GM23338 (cell line): ENCODE measurements around the gene TNS1. TPM values are rescaled to one million over a fixed set of nuclear protein-coding genes. Genes with fewer than 3 reads are reported as not detected.

Experiments
- CTCF ChIP-seq, 2 experiments: fragments of 200-600 bp in 1 of 2; sonication (generic) in 1 of 2; conservative IDR thresholded peaks; 2 replicates each; pipeline versions ENCODE4 v1.5.1 to v1.6.1; 2016 to 2017; ENCODE audit warnings: antibody characterized with exemption in 2 of 2, low read depth in 2 of 2, mild to moderate bottlenecking in 2 of 2, moderate library complexity in 1 of 2
- EZH2 ChIP-seq: fragments of 200-600 bp; sonication (generic); IDR thresholded peaks from one replicate; pipeline ENCODE4 v1.8.0; 2017; ENCODE audit warnings: antibody characterized with exemption, mild to moderate bottlenecking, low read depth; ENCODE audit not compliant: unreplicated experiment
- JUNB ChIP-seq: IDR thresholded peaks from one replicate; pipeline ENCODE4 v1.6.1; 2016; ENCODE audit warnings: antibody characterized with exemption; ENCODE audit not compliant: unreplicated experiment
- POLR2AphosphoS5 ChIP-seq: IDR thresholded peaks from 2 replicates; pipeline ENCODE4 v1.6.1; 2016; ENCODE audit warnings: antibody characterized with exemption, low read depth
- ZNF114 ChIP-seq: fragments of 250-450 bp; sonication (Bioruptor Pico); IDR thresholded peaks from 2 replicates; pipeline ENCODE4 v1.5.0; 2020; ENCODE audit warnings: mild to moderate bottlenecking, moderate library complexity
- ZNF331 ChIP-seq: fragments of 250-450 bp; sonication (Bioruptor Pico); IDR thresholded peaks from 2 replicates; pipeline ENCODE4 v1.5.0; 2020; ENCODE audit warnings: low read depth, mild to moderate bottlenecking, moderate library complexity
- polyA plus RNA-seq: library from polyadenylated mRNA; unstranded; fragments of >200 nt; fragmentation: Nextera tagmentation; extraction: Ambion mirVana; gene quantifications from 2 replicates; pipeline ENCODE4 v1.2.1, GENCODE V29; 2016
- total RNA-seq: library from RNA; depleted of rRNA; stranded (reverse); fragments of >200 nt; shearing (Covaris generic); gene quantifications from 2 replicates; pipeline ENCODE4 v1.2.3, GENCODE V29; 2014
- TF ChIP-seq, protein P1 (sequence below): fragments of 250-450 bp; sonication (Bioruptor Pico); IDR thresholded peaks from 2 replicates; pipeline ENCODE4 v1.5.0; 2020; ENCODE audit warnings: mild to moderate bottlenecking, moderate library complexity
- TF ChIP-seq, protein P2 (sequence below): IDR thresholded peaks from one replicate; pipeline ENCODE4 v1.6.1; 2018; ENCODE audit warnings: antibody characterized with exemption; ENCODE audit not compliant: unreplicated experiment
- TF ChIP-seq, protein P3 (sequence below): IDR thresholded peaks from 2 replicates; pipeline ENCODE4 v1.6.1; 2016; ENCODE audit warnings: antibody characterized with exemption

Gene TNS1
- total and polyA plus RNA-seq, 2 experiments from 2014 or later = 2.0 to 7.4 TPM

GRCh38 chr2:217970206-217970605, 32.6 kb downstream of the TNS1 start (continued):
- TF ChIP-seq, protein P1, sequence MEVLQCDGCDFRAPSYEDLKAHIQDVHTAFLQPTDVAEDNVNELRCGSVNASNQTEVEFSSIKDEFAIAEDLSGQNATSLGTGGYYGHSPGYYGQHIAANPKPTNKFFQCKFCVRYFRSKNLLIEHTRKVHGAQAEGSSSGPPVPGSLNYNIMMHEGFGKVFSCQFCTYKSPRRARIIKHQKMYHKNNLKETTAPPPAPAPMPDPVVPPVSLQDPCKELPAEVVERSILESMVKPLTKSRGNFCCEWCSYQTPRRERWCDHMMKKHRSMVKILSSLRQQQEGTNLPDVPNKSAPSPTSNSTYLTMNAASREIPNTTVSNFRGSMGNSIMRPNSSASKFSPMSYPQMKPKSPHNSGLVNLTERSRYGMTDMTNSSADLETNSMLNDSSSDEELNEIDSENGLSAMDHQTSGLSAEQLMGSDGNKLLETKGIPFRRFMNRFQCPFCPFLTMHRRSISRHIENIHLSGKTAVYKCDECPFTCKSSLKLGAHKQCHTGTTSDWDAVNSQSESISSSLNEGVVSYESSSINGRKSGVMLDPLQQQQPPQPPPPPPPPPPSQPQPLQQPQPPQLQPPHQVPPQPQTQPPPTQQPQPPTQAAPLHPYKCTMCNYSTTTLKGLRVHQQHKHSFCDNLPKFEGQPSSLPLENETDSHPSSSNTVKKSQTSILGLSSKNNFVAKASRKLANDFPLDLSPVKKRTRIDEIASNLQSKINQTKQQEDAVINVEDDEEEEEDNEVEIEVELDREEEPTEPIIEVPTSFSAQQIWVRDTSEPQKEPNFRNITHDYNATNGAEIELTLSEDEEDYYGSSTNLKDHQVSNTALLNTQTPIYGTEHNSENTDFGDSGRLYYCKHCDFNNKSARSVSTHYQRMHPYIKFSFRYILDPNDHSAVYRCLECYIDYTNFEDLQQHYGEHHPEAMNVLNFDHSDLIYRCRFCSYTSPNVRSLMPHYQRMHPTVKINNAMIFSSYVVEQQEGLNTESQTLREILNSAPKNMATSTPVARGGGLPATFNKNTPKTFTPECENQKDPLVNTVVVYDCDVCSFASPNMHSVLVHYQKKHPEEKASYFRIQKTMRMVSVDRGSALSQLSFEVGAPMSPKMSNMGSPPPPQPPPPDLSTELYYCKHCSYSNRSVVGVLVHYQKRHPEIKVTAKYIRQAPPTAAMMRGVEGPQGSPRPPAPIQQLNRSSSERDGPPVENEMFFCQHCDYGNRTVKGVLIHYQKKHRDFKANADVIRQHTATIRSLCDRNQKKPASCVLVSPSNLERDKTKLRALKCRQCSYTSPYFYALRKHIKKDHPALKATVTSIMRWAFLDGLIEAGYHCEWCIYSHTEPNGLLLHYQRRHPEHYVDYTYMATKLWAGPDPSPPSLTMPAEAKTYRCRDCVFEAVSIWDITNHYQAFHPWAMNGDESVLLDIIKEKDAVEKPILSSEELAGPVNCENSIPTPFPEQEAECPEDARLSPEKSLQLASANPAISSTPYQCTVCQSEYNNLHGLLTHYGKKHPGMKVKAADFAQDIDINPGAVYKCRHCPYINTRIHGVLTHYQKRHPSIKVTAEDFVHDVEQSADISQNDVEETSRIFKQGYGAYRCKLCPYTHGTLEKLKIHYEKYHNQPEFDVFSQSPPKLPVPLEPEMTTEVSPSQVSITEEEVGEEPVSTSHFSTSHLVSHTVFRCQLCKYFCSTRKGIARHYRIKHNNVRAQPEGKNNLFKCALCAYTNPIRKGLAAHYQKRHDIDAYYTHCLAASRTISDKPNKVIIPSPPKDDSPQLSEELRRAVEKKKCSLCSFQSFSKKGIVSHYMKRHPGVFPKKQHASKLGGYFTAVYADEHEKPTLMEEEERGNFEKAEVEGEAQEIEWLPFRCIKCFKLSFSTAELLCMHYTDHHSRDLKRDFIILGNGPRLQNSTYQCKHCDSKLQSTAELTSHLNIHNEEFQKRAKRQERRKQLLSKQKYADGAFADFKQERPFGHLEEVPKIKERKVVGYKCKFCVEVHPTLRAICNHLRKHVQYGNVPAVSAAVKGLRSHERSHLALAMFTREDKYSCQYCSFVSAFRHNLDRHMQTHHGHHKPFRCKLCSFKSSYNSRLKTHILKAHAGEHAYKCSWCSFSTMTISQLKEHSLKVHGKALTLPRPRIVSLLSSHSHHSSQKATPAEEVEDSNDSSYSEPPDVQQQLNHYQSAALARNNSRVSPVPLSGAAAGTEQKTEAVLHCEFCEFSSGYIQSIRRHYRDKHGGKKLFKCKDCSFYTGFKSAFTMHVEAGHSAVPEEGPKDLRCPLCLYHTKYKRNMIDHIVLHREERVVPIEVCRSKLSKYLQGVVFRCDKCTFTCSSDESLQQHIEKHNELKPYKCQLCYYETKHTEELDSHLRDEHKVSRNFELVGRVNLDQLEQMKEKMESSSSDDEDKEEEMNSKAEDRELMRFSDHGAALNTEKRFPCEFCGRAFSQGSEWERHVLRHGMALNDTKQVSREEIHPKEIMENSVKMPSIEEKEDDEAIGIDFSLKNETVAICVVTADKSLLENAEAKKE (CRISPR knock-in tag) = no peak
- TF ChIP-seq CTCF (conservative IDR thresholded peaks at IDR 0.05; ENCODE audit: low read depth in 2 of 2) (no peak), ZNF114 (CRISPR knock-in tag) (no peak), JUNB (no peak), EZH2 (no peak), POLR2AphosphoS5 (no peak), ZNF331 (CRISPR knock-in tag) (no peak)
- TF ChIP-seq, protein P2, sequence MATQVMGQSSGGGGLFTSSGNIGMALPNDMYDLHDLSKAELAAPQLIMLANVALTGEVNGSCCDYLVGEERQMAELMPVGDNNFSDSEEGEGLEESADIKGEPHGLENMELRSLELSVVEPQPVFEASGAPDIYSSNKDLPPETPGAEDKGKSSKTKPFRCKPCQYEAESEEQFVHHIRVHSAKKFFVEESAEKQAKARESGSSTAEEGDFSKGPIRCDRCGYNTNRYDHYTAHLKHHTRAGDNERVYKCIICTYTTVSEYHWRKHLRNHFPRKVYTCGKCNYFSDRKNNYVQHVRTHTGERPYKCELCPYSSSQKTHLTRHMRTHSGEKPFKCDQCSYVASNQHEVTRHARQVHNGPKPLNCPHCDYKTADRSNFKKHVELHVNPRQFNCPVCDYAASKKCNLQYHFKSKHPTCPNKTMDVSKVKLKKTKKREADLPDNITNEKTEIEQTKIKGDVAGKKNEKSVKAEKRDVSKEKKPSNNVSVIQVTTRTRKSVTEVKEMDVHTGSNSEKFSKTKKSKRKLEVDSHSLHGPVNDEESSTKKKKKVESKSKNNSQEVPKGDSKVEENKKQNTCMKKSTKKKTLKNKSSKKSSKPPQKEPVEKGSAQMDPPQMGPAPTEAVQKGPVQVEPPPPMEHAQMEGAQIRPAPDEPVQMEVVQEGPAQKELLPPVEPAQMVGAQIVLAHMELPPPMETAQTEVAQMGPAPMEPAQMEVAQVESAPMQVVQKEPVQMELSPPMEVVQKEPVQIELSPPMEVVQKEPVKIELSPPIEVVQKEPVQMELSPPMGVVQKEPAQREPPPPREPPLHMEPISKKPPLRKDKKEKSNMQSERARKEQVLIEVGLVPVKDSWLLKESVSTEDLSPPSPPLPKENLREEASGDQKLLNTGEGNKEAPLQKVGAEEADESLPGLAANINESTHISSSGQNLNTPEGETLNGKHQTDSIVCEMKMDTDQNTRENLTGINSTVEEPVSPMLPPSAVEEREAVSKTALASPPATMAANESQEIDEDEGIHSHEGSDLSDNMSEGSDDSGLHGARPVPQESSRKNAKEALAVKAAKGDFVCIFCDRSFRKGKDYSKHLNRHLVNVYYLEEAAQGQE = no peak
- TF ChIP-seq, protein P3, sequence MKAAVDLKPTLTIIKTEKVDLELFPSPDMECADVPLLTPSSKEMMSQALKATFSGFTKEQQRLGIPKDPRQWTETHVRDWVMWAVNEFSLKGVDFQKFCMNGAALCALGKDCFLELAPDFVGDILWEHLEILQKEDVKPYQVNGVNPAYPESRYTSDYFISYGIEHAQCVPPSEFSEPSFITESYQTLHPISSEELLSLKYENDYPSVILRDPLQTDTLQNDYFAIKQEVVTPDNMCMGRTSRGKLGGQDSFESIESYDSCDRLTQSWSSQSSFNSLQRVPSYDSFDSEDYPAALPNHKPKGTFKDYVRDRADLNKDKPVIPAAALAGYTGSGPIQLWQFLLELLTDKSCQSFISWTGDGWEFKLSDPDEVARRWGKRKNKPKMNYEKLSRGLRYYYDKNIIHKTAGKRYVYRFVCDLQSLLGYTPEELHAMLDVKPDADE = no peak
